SH-SY5Y (cell line): ENCODE measurements around the gene ORM2.

ENCODE experiments used
- GATA2 ChIP-seq: IDR thresholded peaks from 2 replicates; pipeline ENCODE4 v1.6.1; 2011; ENCODE audit warnings: mild to moderate bottlenecking, low read depth, low read length
- GATA3 ChIP-seq: IDR thresholded peaks from 2 replicates; pipeline ENCODE4 v1.6.1; 2011; ENCODE audit warnings: low read depth, mild to moderate bottlenecking, low read length, moderate library complexity

DNA sequence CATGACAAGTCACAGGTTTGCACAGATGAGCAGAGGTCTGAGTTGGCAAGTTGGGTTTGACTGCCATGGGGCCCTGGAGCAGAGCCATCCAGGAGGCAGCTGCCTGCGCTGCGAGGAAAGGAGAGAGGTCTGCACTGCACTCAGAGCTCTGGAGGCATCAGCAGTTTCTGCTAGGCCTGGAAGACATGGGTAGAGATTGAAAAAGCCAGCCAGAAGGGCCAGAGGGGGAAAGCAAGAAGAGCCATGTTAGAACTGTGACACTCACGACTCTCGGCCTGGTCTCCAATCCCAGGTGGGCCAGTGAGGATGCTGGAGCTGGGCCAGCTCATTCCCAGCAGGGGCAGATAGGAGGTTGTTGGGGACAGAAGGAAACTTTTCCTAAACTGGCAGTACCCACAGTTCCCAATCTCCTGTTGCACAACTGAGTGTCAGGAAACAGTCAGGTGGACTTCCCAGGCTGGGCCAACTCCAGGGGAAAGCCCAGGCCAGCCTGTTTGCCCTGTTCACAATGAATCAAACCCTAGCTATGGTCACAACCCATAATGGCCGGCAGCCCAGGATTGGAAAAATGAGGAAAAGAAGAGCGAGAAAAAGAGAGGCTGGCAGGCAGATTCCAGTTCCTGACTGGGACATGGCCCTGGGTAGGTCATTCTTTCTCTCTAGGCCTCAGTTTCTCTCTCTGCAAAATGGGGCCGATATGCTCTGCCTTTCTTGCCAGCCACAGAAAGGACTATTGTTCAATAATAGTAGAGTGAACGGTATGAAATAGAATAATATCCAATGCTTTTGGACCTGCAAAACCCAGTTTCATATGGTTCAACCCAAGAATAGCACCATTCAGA, 14.6 kb upstream of the ORM2 start:
- TF ChIP-seq GATA3 = no peak
- no peak for TF ChIP-seq GATA2
